ENCODE data around the gene BMPER.
A peak's percentile ranks its signal among the peaks of the same experiment; 100 is the strongest.

GRCh38 chr7:33886149-33886623, 19.2 kb upstream of the BMPER start:
- TF ChIP-seq EP300 (IDR thresholded peaks at IDR 0.05; ENCODE audit: borderline replicate concordance in 1 of 2, low read depth in 1 of 2, low read length in 1 of 2) (no peak), RFX5 (IDR thresholded peaks at IDR 0.05; ENCODE audit: low read length) (no peak), NFIC (IDR thresholded peaks at IDR 0.05; ENCODE audit: borderline replicate concordance) (no peak), CTCF (IDR thresholded peaks at IDR 0.05) (peak; percentile 67), SIN3A (IDR thresholded peaks at IDR 0.05; ENCODE audit: borderline replicate concordance, low read depth, low read length) (no peak), FOXM1 (IDR thresholded peaks at IDR 0.05; ENCODE audit: low read depth) (no peak), SMC3 (IDR thresholded peaks at IDR 0.05; ENCODE audit: low read depth, low read length) (peak; percentile 53), USF1 (IDR thresholded peaks at IDR 0.05; ENCODE audit: borderline replicate concordance, low read depth) (no peak), FOXJ3 (CRISPR knock-in tag; IDR thresholded peaks at IDR 0.05) (no peak)
